GM19240 (cell line): ENCODE measurements around the gene TLL1.

Experiments
- DNase-seq: peaks from one replicate; pipeline ENCODE4 v3.0.0; 2011; ENCODE audit warnings: low spot score; ENCODE audit not compliant: insufficient read length

Gene TLL1

GRCh38 chr4:165894159-165894558, 21.1 kb downstream of the TLL1 start:
- no peak for DNase-seq

GRCh38 chr4:165905405-165906027, 32.5 kb downstream of the TLL1 start:
- DNase-seq: no peak

GRCh38 chr4:165906272-165906671, 33.2 kb downstream of the TLL1 start:
- no peak for DNase-seq

- no peak for DNase-seq
These were observed 36.9 kb downstream of the TLL1 start for GRCh38 chr4:165909947-165910346.

- no peak for DNase-seq
These were observed 42.2 kb downstream of the TLL1 start for GRCh38 chr4:165915215-165915614.

GRCh38 chr4:165921546-165921945, 48.5 kb downstream of the TLL1 start:
- no peak for DNase-seq

GRCh38 chr4:165922747-165923146, 49.7 kb downstream of the TLL1 start:
- no peak for DNase-seq

GRCh38 chr4:165926307-165926706, 53.3 kb downstream of the TLL1 start:
- no peak for DNase-seq

GRCh38 chr4:165927366-165927765, 54.3 kb downstream of the TLL1 start:
- DNase-seq: no peak

GRCh38 chr4:165927815-165928214, 54.8 kb downstream of the TLL1 start:
- no peak for DNase-seq

- no peak for DNase-seq
These were observed 55.6 kb downstream of the TLL1 start for GRCh38 chr4:165928601-165929000.

- no peak for DNase-seq
These were observed 56.6 kb downstream of the TLL1 start for GRCh38 chr4:165929662-165930061.

GRCh38 chr4:165931741-165932140, 58.7 kb downstream of the TLL1 start:
- DNase-seq: no peak

- no peak for DNase-seq
These were observed 71.9 kb downstream of the TLL1 start for GRCh38 chr4:165944900-165945299.

- no peak for DNase-seq
These were observed 73.0 kb downstream of the TLL1 start for GRCh38 chr4:165945991-165946390.

- no peak for DNase-seq
These were observed 74.0 kb downstream of the TLL1 start for GRCh38 chr4:165947019-165947418.

- DNase-seq: no peak
These were observed 80.1 kb downstream of the TLL1 start for GRCh38 chr4:165953181-165953580.

- no peak for DNase-seq
These were observed 90.6 kb downstream of the TLL1 start for GRCh38 chr4:165963621-165964020.

- DNase-seq: no peak
These were observed 91.6 kb downstream of the TLL1 start for GRCh38 chr4:165964591-165964990.

GRCh38 chr4:165965503-165965902, 92.5 kb downstream of the TLL1 start:
- no peak for DNase-seq

- DNase-seq: no peak
These were observed 93.8 kb downstream of the TLL1 start for GRCh38 chr4:165966833-165967232.

GRCh38 chr4:165967486-165967885, 94.4 kb downstream of the TLL1 start:
- no peak for DNase-seq

GRCh38 chr4:165970703-165971420, 97.8 kb downstream of the TLL1 start:
- DNase-seq: no peak
